K562 (cell line): ENCODE data around the gene PPP2R2D. TPM values are rescaled to one million over a fixed set of nuclear protein-coding genes. Genes with fewer than 3 reads are reported as not detected.
A peak's percentile ranks its signal among the peaks of the same experiment; 100 is the strongest.
"Not testable (repeated sequence)": the region's sequence is repeated elsewhere in the genome, so short reads cannot be mapped to it uniquely, and the experiment has no call there.

Experiments used
- ATAC-seq: fragments of 200-7000 bp; cut with Tn5 transposase; 3 replicates; pipeline ENCODE4 v1.9.1; 2020; ENCODE audit warnings: moderate library complexity
- BruUV-seq: library from RNA; stranded (reverse); fragments of 400-500 nt; replicated peaks from 2 replicates; lab custom pipeline; 2021; lab: Mats Ljungman, UMichigan
- CTCF ChIA-PET: fragments of 300-600 bp; formaldehyde crosslinking; extraction: SDS; loops from one replicate; lab custom pipeline; 2021; ENCODE audit warnings: low intra/inter-chr PET ratio; lab: Yijun Ruan, JAX
- POLR2A ChIA-PET: fragments of 300-600, 350-650 bp; sonication (Branson Sonifier 250); formaldehyde crosslinking; extraction: SDS; loops from one replicate; lab custom pipeline; 2021; ENCODE audit warnings: antibody characterized with exemption, inconsistent platforms; lab: Yijun Ruan, JAX
- DNase-seq, 4 experiments: peaks; one replicate each; pipeline versions ENCODE4 v3.0.0 to v3.0.0-alpha.2; 2011 to 2018; ENCODE audit warnings: low spot score in 3 of 4, mixed read lengths in 3 of 4; ENCODE audit errors: extremely low read depth in 1 of 4
- FAIRE-seq: peaks from 2 replicates; lab custom pipeline; 2011; peaks lifted over from hg19 to GRCh38; lab: Jason Lieb, UNC
- H2AFZ ChIP-seq: 2 replicates; pipeline ENCODE4 v1.6.0; 2011; ENCODE audit warnings: low read depth, low read length, control low read depth, inconsistent platforms
- H3K27ac ChIP-seq: fragments of 200-600 bp; 3 replicates; pipeline ENCODE4 v1.8.0; 2011; ENCODE audit warnings: low read depth, mild to moderate bottlenecking, control low read depth, inconsistent platforms, low read length, moderate library complexity, mixed read lengths; ENCODE audit errors: extremely low read depth
- H3K27me3 ChIP-seq, 2 experiments: fragments of 300-600 bp in 1 of 2; 2 replicates in 1 of 2; 3 replicates in 1 of 2; pipeline versions ENCODE4 v1.6.0 to v1.8.0; 2011; ENCODE audit warnings: inconsistent platforms in 2 of 2, low read length in 2 of 2, mild to moderate bottlenecking in 1 of 2, mixed read lengths in 1 of 2, moderate library complexity in 1 of 2; ENCODE audit not compliant: control insufficient read depth in 2 of 2, insufficient read depth in 2 of 2
- H3K36me3 ChIP-seq: fragments of 300-600 bp; 3 replicates; pipeline ENCODE4 v1.8.0; 2011; ENCODE audit warnings: mild to moderate bottlenecking, low read length, inconsistent platforms; ENCODE audit not compliant: control insufficient read depth, insufficient read depth
- H3K4me1 ChIP-seq, 2 experiments: fragments of 200-600 bp in 1 of 2; replicated peaks in 1 of 2; 2 replicates in 1 of 2; 3 replicates in 1 of 2; pipeline versions ENCODE4 v1.5.1 to v1.8.0; 2011; ENCODE audit warnings: inconsistent platforms in 2 of 2, low read length in 2 of 2, mild to moderate bottlenecking in 1 of 2, mixed read lengths in 1 of 2, moderate library complexity in 1 of 2; ENCODE audit not compliant: control insufficient read depth in 2 of 2, insufficient read depth in 2 of 2
- H3K4me2 ChIP-seq: 2 replicates; pipeline ENCODE4 v1.6.1; 2011; ENCODE audit warnings: low read length, control low read depth, inconsistent platforms, mixed read lengths; ENCODE audit not compliant: insufficient read depth
- H3K4me3 ChIP-seq: fragments of 200-600 bp; sonication (generic), shearing (Covaris generic); 2 replicates; pipeline ENCODE4 v1.5.1; 2016; ENCODE audit warnings: control low read depth, inconsistent platforms
- H3K79me2 ChIP-seq: fragments of 200-600 bp; 3 replicates; pipeline ENCODE4 v1.8.0; 2011; ENCODE audit warnings: low read length, inconsistent platforms; ENCODE audit not compliant: control insufficient read depth, insufficient read depth
- H3K9ac ChIP-seq, 2 experiments: 2 replicates each; pipeline versions ENCODE4 v1.6.0 to v1.6.1; 2011; ENCODE audit warnings: low read depth in 2 of 2, low read length in 2 of 2, control low read depth in 1 of 2, inconsistent platforms in 1 of 2, mild to moderate bottlenecking in 1 of 2, mixed read lengths in 1 of 2; ENCODE audit not compliant: insufficient read depth in 1 of 2
- H3K9me1 ChIP-seq: one replicate; pipeline ENCODE4 v1.6.0; 2011; ENCODE audit warnings: inconsistent platforms, mild to moderate bottlenecking, low read length, moderate library complexity; ENCODE audit not compliant: control insufficient read depth, insufficient read depth
- H3K9me3 ChIP-seq: replicated peaks from 2 replicates; pipeline ENCODE4 v1.5.1; 2011; ENCODE audit warnings: low read depth, low read length, inconsistent platforms; ENCODE audit not compliant: control insufficient read depth, insufficient read depth
- H4K20me1 ChIP-seq: replicated peaks from 2 replicates; pipeline ENCODE4 v1.6.1; 2011; ENCODE audit warnings: low read length, inconsistent platforms, mixed read lengths; ENCODE audit not compliant: control insufficient read depth, insufficient read depth
- MAX ChIP-seq: sonication (generic); formaldehyde crosslinking; IDR thresholded peaks from 2 replicates; pipeline ENCODE4 v1.9.0; 2022; ENCODE audit warnings: mild to moderate bottlenecking, missing genetic modification reagents
- ZBTB11 ChIP-seq, 3 experiments: fragments of 200-800 bp in 1 of 3; fragments of 250-450 bp in 1 of 3; fragments of 450-650 bp in 1 of 3; sonication (Bioruptor Pico) in 1 of 3; sonication (Bioruptor generic) in 1 of 3; formaldehyde crosslinking in 1 of 3; IDR thresholded peaks; 2 replicates each; pipeline versions ENCODE4 v1.6.1 to v1.8.0; 2016 to 2022; ENCODE audit warnings: mild to moderate bottlenecking in 2 of 3, missing genetic modification characterization in 2 of 3, missing compliant biosample characterization in 1 of 3, moderate library complexity in 1 of 3
- ZBTB33 ChIP-seq: sonication (generic); formaldehyde crosslinking; IDR thresholded peaks from 2 replicates; pipeline ENCODE4 v1.8.1; 2023; ENCODE audit warnings: mild to moderate bottlenecking, missing genetic modification reagents
- ZNF395 ChIP-seq: fragments of 200-800 bp; sonication (Bioruptor generic); IDR thresholded peaks from 2 replicates; pipeline ENCODE4 v1.6.1; 2017; ENCODE audit warnings: missing genetic modification characterization, missing compliant biosample characterization
- WGBS: fragments of 100-300 bp; shearing (Covaris generic); methylation state at CpG from one replicate; pipeline ENCODE4 v1.1.6; 2016; ENCODE audit warnings: low coverage, mixed read lengths; ENCODE audit not compliant: insufficient coverage; ENCODE audit errors: missing lambda C conversion rate; 5-methylcytosine and 5-hydroxymethylcytosine counted together
- in situ Hi-C: fragments of 300-500 bp; cut with MboI; formaldehyde crosslinking; loops from 4 replicates; pipeline ENCODE4 v1.15.0; 2018; ENCODE audit warnings: inconsistent platforms, mixed read lengths
- intact Hi-C: fragments of 100-400 bp; cut with micrococcal nuclease; formaldehyde crosslinking; loops from 2 replicates; pipeline ENCODE4 v1.14.2; 2022
- polyA plus RNA-seq, 8 experiments: library from polyadenylated mRNA; depleted of rRNA in 4 of 8; stranded (reverse) in 5 of 8; unstranded in 3 of 8; fragments of >200 nt; fragmentation: Nextera tagmentation in 2 of 8; fragmentation: Illumina TruSeq in 1 of 8; extraction: Ambion mirVana in 2 of 8; extraction: Trizol in 1 of 8; gene quantifications; 2 replicates each; pipeline versions ENCODE4 v1.2.1 to v1.2.3, GENCODE V29; 2011 to 2014; ENCODE audit warnings: inconsistent platforms in 1 of 8, missing spikeins in 1 of 8
- total RNA-seq, 7 experiments: library from RNA; depleted of rRNA in 6 of 7; stranded (reverse); fragments of >200 nt in 6 of 7; fragmentation: Illumina TruSeq in 2 of 7; extraction: Trizol in 2 of 7; gene quantifications; 2 replicates each; pipeline versions ENCODE4 v1.2.1 to v1.2.3, GENCODE V29; 2011 to 2021; ENCODE audit warnings: low replicate concordance in 1 of 7

The PPP2R2D gene
- total and polyA plus RNA-seq, 9 of the 15 experiments (the other 6 are each of a cell fraction or from before 2014, with no cell fraction given): 1.9 to 37.0 (median 26.8) TPM

- FAIRE-seq, intact Hi-C loops, BruUV-seq, POLR2A ChIA-PET, ATAC-seq, H3K4me3 ChIP-seq, DNase-seq, H3K27me3 ChIP-seq, H4K20me1 ChIP-seq, in situ Hi-C loops: not testable (repeated sequence)
- Histone ChIP-seq H3K4me2 (peak overlapping the region; percentile 81), H3K27ac (peak overlapping the region; percentile 96), H3K36me3 (peaks cover 19% of the 10 kb centered on the region), H3K4me1 (peaks cover 10 to 52% of the 10 kb centered on the region in 2 experiments), H2AFZ (0 out of 2 replicates have a peak overlapping the region, but pooled peaks have one; percentile 24)
- 8% methylated on average over 7 of the region's 11 CpGs for WGBS
- TF ChIP-seq ZBTB33 (CRISPR knock-in tag): 0 out of 2 replicates have a peak, but pooled peaks have one; percentile 14
- TF ChIP-seq MAX (CRISPR knock-in tag): peak; percentile 55
- 0 out of 6 replicates have a peak, but pooled peaks of 1 of the 3 experiments have one; percentile 12 for TF ChIP-seq ZBTB11 (CRISPR knock-in tag; IDR thresholded peaks at IDR 0.05)
- TF ChIP-seq ZNF395 (CRISPR knock-in tag): 0 out of 2 replicates have a peak, but pooled peaks have one; percentile 8
- TF ChIP-seq, all 486 proteins: peak for 4; not testable (repeated sequence) for 482
- H3K9me1 ChIP-seq, H3K9me3 ChIP-seq, CTCF ChIA-PET: not testable (repeated sequence)
- Histone ChIP-seq H3K79me2 (peaks cover 80% of the 10 kb centered on the region), H3K9ac (peak overlapping the region; percentile 72 to 85; a peak in 3 of 4 replicates)
These were observed 16.0 kb downstream of the PPP2R2D start for GRCh38 chr10:131916767-131917160.
